Loucy (cell line): ENCODE measurements around the gene CPSF7.

Source experiments
- H2AFZ ChIP-seq: fragments of 200-600 bp; sonication (generic); 2 replicates; pipeline ENCODE4 v1.6.0; 2016; ENCODE audit warnings: antibody characterized with exemption, mild to moderate bottlenecking, low read length, moderate library complexity
- H3F3A ChIP-seq: fragments of 200-600 bp; 2 replicates; pipeline ENCODE4 v1.6.0; 2016; ENCODE audit warnings: antibody characterized with exemption, low read depth, mild to moderate bottlenecking
- H3K27me3 ChIP-seq: fragments of 200-600 bp; sonication (generic); 2 replicates; pipeline ENCODE4 v1.6.1; 2014; ENCODE audit warnings: low read length, mild to moderate bottlenecking; ENCODE audit not compliant: insufficient read depth, poor library complexity, severe bottlenecking
- H3K36me3 ChIP-seq: fragments of 200-600 bp; sonication (generic); 2 replicates; pipeline ENCODE4 v1.6.1; 2016; ENCODE audit warnings: low read length; ENCODE audit not compliant: insufficient read depth
- H3K4me1 ChIP-seq: fragments of 200-600 bp; sonication (generic); 2 replicates; pipeline ENCODE4 v1.5.1; 2014; ENCODE audit warnings: low read length, mild to moderate bottlenecking; ENCODE audit not compliant: insufficient read depth, poor library complexity, severe bottlenecking
- H3K4me2 ChIP-seq: fragments of 200-600 bp; sonication (generic); 2 replicates; pipeline ENCODE4 v1.6.0; 2014; ENCODE audit warnings: antibody characterized with exemption, low read length, low read depth, mild to moderate bottlenecking; ENCODE audit not compliant: poor library complexity, severe bottlenecking
- H3K4me3 ChIP-seq: fragments of 200-600 bp; sonication (generic); 2 replicates; pipeline ENCODE4 v1.5.1; 2014; ENCODE audit warnings: low read length, mild to moderate bottlenecking, mixed read lengths; ENCODE audit not compliant: poor library complexity, severe bottlenecking
- H3K79me2 ChIP-seq: fragments of 200-600 bp; sonication (generic); 2 replicates; pipeline ENCODE4 v1.6.1; 2014; ENCODE audit warnings: low read length; ENCODE audit not compliant: insufficient read depth
- H3K9ac ChIP-seq: fragments of 200-600 bp; sonication (generic); 2 replicates; pipeline ENCODE4 v1.6.0; 2014; ENCODE audit warnings: mild to moderate bottlenecking, low read depth, low read length, moderate library complexity; ENCODE audit not compliant: poor library complexity, severe bottlenecking
- H3K9me2 ChIP-seq: fragments of 200-600 bp; sonication (generic); replicated peaks from 2 replicates; pipeline ENCODE4 v1.6.1; 2016; ENCODE audit warnings: low read depth, low read length, mixed read lengths
- H3K9me3 ChIP-seq: fragments of 200-600 bp; sonication (generic); 2 replicates; pipeline ENCODE4 v1.6.1; 2014; ENCODE audit warnings: mild to moderate bottlenecking, antibody characterized with exemption, low read length, low read depth; ENCODE audit not compliant: insufficient read depth
- H4K20me1 ChIP-seq: fragments of 200-600 bp; sonication (generic); 2 replicates; pipeline ENCODE4 v1.6.0; 2014; ENCODE audit warnings: antibody characterized with exemption, low read length, mild to moderate bottlenecking; ENCODE audit not compliant: insufficient read depth, poor library complexity, severe bottlenecking
- EZH2phosphoT487 ChIP-seq: fragments of 200-600 bp; IDR thresholded peaks from 2 replicates; pipeline ENCODE4 v1.6.1; 2018; ENCODE audit warnings: antibody characterized with exemption, mild to moderate bottlenecking, moderate library complexity, borderline replicate concordance
- TF ChIP-seq, protein P1 (sequence below): fragments of 200-600 bp; sonication (generic); conservative IDR thresholded peaks from 2 replicates; pipeline ENCODE4 v1.5.1; 2014; ENCODE audit warnings: mild to moderate bottlenecking, antibody characterized with exemption, low read length

CPSF7 gene

DNA sequence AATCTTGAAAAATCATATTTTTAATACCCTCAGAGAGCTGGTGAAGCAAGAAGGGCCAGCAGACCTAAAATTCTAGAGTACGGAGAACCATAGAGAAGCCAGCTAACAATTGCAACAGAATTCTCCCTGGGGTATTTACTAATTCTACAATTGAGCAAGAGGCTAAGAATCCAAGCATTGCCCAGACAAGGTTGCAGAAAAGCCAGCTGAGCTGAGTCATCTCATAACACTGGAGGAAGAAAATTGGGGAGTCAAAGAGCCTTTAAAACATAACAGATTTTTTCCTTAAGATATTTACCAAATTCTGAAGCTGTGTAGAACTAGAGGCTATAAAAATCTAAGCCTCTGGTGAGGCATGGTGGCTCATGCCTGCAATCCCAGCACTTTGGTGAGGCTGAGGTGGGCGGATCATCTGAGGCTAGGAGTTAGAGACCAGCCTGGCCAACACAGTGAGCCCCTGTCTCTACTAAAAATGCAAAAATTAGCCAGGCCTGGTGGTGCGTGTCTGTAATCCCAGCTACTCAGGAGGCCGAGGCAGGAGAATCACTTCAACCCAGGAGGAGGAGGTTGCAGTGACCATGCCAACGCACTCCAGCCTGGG is 51.0 kb downstream of the CPSF7 start:
- H3K4me3 ChIP-seq, result no peak overlapping the region
- no peak overlapping the region for H2AFZ ChIP-seq
- no peaks in the 10 kb centered on the region for H3K9me3 ChIP-seq
- no peaks in the 10 kb centered on the region for H3K79me2 ChIP-seq
- H3K36me3 ChIP-seq, result no peaks in the 10 kb centered on the region
- H3K9ac ChIP-seq, result no peak overlapping the region
- H3K4me1 ChIP-seq, result no peaks in the 10 kb centered on the region
- H3K27me3 ChIP-seq, result no peaks in the 10 kb centered on the region
- H3K9me2 ChIP-seq, result no peaks in the 10 kb centered on the region
- TF ChIP-seq, protein P1, sequence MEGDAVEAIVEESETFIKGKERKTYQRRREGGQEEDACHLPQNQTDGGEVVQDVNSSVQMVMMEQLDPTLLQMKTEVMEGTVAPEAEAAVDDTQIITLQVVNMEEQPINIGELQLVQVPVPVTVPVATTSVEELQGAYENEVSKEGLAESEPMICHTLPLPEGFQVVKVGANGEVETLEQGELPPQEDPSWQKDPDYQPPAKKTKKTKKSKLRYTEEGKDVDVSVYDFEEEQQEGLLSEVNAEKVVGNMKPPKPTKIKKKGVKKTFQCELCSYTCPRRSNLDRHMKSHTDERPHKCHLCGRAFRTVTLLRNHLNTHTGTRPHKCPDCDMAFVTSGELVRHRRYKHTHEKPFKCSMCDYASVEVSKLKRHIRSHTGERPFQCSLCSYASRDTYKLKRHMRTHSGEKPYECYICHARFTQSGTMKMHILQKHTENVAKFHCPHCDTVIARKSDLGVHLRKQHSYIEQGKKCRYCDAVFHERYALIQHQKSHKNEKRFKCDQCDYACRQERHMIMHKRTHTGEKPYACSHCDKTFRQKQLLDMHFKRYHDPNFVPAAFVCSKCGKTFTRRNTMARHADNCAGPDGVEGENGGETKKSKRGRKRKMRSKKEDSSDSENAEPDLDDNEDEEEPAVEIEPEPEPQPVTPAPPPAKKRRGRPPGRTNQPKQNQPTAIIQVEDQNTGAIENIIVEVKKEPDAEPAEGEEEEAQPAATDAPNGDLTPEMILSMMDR, result no peak
- TF ChIP-seq EZH2phosphoT487, result no peak
- no peaks in the 10 kb centered on the region for H4K20me1 ChIP-seq
- no peaks in the 10 kb centered on the region for H3F3A ChIP-seq
- H3K4me2 ChIP-seq, result no peak overlapping the region

DNA sequence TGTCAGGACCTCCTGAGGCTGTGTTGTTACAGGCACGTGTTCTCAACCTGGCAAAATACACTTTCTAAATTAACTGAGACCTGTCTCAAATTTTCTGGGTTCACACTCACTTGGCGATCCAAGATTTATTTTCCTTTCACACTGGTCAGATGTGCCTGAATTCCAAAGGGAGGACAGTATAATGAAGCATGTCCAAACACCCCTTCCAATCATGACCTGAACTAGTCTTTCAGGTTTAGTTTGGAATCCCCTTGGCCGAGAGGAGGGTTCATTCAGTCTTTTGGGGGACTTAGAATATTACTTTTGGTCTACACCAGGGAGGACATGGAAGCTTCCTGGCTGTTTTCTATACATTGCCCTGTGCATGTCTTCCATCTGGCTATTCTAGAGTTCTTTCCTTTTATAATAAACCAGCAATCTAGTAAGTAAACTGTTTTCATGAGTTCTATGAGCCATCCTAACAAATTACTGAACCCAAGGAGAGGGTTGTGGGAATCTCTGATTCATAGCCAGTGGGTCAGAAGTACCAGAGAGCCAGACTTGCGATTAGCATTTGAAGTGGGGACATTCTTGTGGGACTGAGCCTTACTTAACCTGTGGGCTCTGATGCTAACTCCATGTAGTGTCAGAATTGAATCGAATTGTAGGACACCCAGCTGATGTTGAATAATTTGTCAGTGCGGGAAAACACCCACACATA is 52.2 kb downstream of the CPSF7 start:
- Histone ChIP-seq H3K36me3 (no peaks in the 10 kb centered on the region), H3K79me2 (no peaks in the 10 kb centered on the region), H3K9me2 (no peaks in the 10 kb centered on the region), H3K4me3 (no peak overlapping the region), H3K4me2 (no peak overlapping the region), H2AFZ (no peak overlapping the region), H3K9me3 (no peaks in the 10 kb centered on the region), H4K20me1 (no peaks in the 10 kb centered on the region), H3K27me3 (no peaks in the 10 kb centered on the region), H3K4me1 (no peaks in the 10 kb centered on the region), H3K9ac (no peak overlapping the region), H3F3A (no peaks in the 10 kb centered on the region)
- TF ChIP-seq, protein P1, result no peak
- TF ChIP-seq EZH2phosphoT487, result no peak

DNA sequence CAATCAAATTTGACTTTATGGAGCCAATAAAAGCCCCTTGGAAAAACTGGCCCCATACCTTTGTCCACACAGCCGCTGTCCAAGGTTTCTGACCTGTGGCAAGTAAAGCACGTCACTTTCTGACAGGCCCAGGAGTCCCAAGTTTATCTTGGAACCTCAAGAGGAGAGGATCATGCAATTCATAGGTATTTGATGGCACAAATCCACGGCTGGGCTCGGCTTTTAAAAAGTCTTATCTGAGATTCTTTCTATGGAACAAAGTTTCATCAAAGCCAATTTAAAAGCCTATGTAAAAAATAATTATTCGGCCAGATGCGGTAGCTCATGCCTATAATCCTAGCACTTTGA is 54.0 kb downstream of the CPSF7 start:
- Histone ChIP-seq H3K9me3 (no peaks in the 10 kb centered on the region), H4K20me1 (no peaks in the 10 kb centered on the region), H3K36me3 (no peaks in the 10 kb centered on the region), H3K4me3 (no peak overlapping the region), H3F3A (no peaks in the 10 kb centered on the region), H3K9me2 (no peaks in the 10 kb centered on the region), H3K27me3 (no peaks in the 10 kb centered on the region), H3K9ac (no peak overlapping the region), H3K4me1 (no peaks in the 10 kb centered on the region), H3K79me2 (no peaks in the 10 kb centered on the region), H2AFZ (no peak overlapping the region), H3K4me2 (no peak overlapping the region)
- TF ChIP-seq, protein P1, result no peak
- TF ChIP-seq EZH2phosphoT487, result no peak
